ENCODE results near the gene FKBP4.

Gene FKBP4

GRCh38 chr12:2845280-2845679 lies 50.5 kb downstream of the FKBP4 start:
- H3K27ac ChIP-seq (replicated peaks) = no peak overlapping the region
- no peak for DNase-seq (ENCODE audit: low read depth in 1 of 2, low spot score in 1 of 2)
- H3K4me3 ChIP-seq (replicated peaks; ENCODE audit: insufficient read depth, low read length) = no peak overlapping the region
- H3K27me3 ChIP-seq (ENCODE audit: insufficient read depth, poor library complexity, severe bottlenecking) = no peaks in the 10 kb centered on the region
- TF ChIP-seq POLR2AphosphoS5 (IDR thresholded peaks at IDR 0.05; ENCODE audit: low read depth) (no peak), SPI1 (IDR thresholded peaks at IDR 0.05; ENCODE audit: borderline replicate concordance, low read depth) (no peak), REST (IDR thresholded peaks at IDR 0.05; ENCODE audit: insufficient replicate concordance, low read depth) (no peak), CTCF (IDR thresholded peaks at IDR 0.05; ENCODE audit: insufficient read depth, low read length) (no peak), GABPA (IDR thresholded peaks at IDR 0.05; ENCODE audit: low read depth) (no peak)

GRCh38 chr12:2851931-2852330 lies 57.2 kb downstream of the FKBP4 start:
- TF ChIP-seq GABPA (IDR thresholded peaks at IDR 0.05; ENCODE audit: low read depth) = no peak
- no peak for TF ChIP-seq CTCF (IDR thresholded peaks at IDR 0.05; ENCODE audit: insufficient read depth, low read length)
- TF ChIP-seq REST (IDR thresholded peaks at IDR 0.05; ENCODE audit: insufficient replicate concordance, low read depth) = no peak
- no peak for TF ChIP-seq SPI1 (IDR thresholded peaks at IDR 0.05; ENCODE audit: borderline replicate concordance, low read depth)
- H3K27me3 ChIP-seq (ENCODE audit: insufficient read depth, poor library complexity, severe bottlenecking) = no peaks in the 10 kb centered on the region

GRCh38 chr12:2853626-2854025 lies 58.9 kb downstream of the FKBP4 start:
- TF ChIP-seq CTCF (IDR thresholded peaks at IDR 0.05; ENCODE audit: insufficient read depth, low read length) = peak; percentile 27
- no peak for TF ChIP-seq SPI1 (IDR thresholded peaks at IDR 0.05; ENCODE audit: borderline replicate concordance, low read depth)
- no peak overlapping the region for H3K4me3 ChIP-seq (replicated peaks; ENCODE audit: insufficient read depth, low read length)
- DNase-seq (ENCODE audit: low read depth in 1 of 2, low spot score in 1 of 2) = peak in 1 of 2 experiments; percentile 15
- no peak overlapping the region for H3K27ac ChIP-seq (replicated peaks)
- no peaks in the 10 kb centered on the region for H3K27me3 ChIP-seq (ENCODE audit: insufficient read depth, poor library complexity, severe bottlenecking)

More at GRCh38 chr12:2851931-2852330, 57.2 kb downstream of the FKBP4 start:
- H3K4me3 ChIP-seq (replicated peaks; ENCODE audit: insufficient read depth, low read length) = no peak overlapping the region
- no peak overlapping the region for H3K27ac ChIP-seq (replicated peaks)
- DNase-seq (ENCODE audit: low read depth in 1 of 2, low spot score in 1 of 2) = no peak

Data from HL-60 (cell line).